ENCODE measurements around the gene HOXD9.

DNA sequence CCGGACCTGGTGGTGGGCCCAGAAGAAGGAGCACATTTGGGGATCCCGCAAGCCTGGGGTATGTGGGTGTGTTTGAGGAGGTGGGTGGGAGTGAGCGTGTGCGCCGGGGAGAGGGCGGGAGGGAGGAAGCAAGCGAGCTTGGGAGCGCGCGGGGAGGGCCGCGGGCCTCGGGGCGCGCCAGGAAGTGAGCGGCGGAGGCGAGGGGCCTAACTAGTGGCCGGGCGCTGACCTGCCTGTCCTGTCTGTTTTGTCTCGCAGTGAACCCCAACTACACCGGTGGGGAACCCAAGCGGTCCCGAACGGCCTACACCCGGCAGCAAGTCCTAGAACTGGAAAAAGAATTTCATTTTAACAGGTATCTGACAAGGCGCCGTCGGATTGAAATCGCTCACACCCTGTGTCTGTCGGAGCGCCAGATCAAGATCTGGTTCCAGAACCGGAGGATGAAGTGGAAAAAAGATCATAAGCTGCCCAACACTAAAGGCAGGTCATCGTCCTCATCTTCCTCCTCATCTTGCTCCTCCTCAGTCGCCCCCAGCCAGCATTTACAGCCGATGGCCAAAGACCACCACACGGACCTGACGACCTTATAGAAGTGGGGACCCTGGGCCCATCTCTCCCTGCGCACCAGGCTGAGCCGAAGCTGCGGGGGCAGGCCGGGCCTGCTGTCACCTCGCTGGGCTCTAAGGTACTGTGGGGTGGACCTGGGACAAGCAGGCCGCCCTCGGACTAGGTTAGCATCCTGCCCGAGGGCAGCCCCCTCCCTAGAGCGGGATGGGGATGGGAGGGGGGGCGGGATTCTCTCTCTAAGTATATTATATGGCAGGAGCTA, 30.0 kb downstream of the HOXD9 start:
- TF ChIP-seq, protein P1, sequence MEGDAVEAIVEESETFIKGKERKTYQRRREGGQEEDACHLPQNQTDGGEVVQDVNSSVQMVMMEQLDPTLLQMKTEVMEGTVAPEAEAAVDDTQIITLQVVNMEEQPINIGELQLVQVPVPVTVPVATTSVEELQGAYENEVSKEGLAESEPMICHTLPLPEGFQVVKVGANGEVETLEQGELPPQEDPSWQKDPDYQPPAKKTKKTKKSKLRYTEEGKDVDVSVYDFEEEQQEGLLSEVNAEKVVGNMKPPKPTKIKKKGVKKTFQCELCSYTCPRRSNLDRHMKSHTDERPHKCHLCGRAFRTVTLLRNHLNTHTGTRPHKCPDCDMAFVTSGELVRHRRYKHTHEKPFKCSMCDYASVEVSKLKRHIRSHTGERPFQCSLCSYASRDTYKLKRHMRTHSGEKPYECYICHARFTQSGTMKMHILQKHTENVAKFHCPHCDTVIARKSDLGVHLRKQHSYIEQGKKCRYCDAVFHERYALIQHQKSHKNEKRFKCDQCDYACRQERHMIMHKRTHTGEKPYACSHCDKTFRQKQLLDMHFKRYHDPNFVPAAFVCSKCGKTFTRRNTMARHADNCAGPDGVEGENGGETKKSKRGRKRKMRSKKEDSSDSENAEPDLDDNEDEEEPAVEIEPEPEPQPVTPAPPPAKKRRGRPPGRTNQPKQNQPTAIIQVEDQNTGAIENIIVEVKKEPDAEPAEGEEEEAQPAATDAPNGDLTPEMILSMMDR (conservative IDR thresholded peaks at IDR 0.05; ENCODE audit: low read length) = no peak
- TF ChIP-seq EZH2phosphoT487 (IDR thresholded peaks at IDR 0.05; ENCODE audit: borderline replicate concordance) = no peak

Measured in Loucy (cell line).